Measurements from ENCODE around the gene OR1C1. TPM values are rescaled to one million over a fixed set of nuclear protein-coding genes. Genes with fewer than 3 reads are reported as not detected.
"Not testable (repeated sequence)": the region's sequence is repeated elsewhere in the genome, so short reads cannot be mapped to it uniquely, and the experiment has no call there.

OR1C1 gene
- total and polyA plus RNA-seq, 2 donors from 2014 or later, result not detected

DNA sequence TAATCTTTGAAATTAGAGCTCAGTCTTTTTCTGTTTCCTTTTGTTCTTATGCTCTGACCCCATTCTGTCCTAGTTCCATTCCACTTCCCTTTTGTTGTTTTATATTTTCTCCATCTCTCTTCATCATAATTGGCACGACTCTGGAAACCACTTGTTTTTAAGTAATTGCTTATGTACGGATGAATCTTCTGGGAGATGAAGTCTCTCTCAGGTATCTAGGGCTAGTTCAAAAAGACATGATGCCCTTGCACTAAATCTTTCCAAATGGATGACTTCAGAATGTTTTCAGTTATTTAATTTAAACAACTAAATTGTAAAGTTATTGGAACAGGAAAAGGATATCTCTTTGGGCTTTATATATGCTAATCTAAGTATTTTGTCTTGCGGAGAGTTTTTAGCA is 43.8 kb downstream of the OR1C1 start, which contains the start of gene OR6F1:
Gene OR6F1, minus strand, starts transcription at position 101 of the 400 bp plus-strand sequence. CDS start 3,891 bp downstream, outside the sequence.
- Histone ChIP-seq H3K9ac (ENCODE audit: low read length in 3 of 3) (no peak within 1 kb of the TSS), H3K27me3 (ENCODE audit: control insufficient read depth, insufficient read depth, low read length) (no peaks in the 10 kb centered on the region), H3K4me1 (ENCODE audit: control insufficient read depth in 2 of 3, insufficient read depth in 2 of 3, low read depth in 1 of 3, low read length in 3 of 3) (no peaks in the 10 kb centered on the region), H3K27ac (ENCODE audit: low read depth in 2 of 2, low read length in 2 of 2) (no peak within 1 kb of the TSS), H3K4me3 (ENCODE audit: low read length in 3 of 3) (no peak within 1 kb of the TSS), H3K36me3 (ENCODE audit: control insufficient read depth in 2 of 3, insufficient read depth in 3 of 3, low read length in 3 of 3) (no peaks in the 10 kb centered on the region), H3K9me3 (ENCODE audit: control insufficient read depth in 2 of 3, insufficient read depth in 1 of 3, low read length in 3 of 3) (peaks cover 0 to 7% (median 0%) of the 10 kb centered on the region in 3 donors)
- FAIRE-seq (no peak), DNase-seq (no peak)
- TF ChIP-seq, protein P1, sequence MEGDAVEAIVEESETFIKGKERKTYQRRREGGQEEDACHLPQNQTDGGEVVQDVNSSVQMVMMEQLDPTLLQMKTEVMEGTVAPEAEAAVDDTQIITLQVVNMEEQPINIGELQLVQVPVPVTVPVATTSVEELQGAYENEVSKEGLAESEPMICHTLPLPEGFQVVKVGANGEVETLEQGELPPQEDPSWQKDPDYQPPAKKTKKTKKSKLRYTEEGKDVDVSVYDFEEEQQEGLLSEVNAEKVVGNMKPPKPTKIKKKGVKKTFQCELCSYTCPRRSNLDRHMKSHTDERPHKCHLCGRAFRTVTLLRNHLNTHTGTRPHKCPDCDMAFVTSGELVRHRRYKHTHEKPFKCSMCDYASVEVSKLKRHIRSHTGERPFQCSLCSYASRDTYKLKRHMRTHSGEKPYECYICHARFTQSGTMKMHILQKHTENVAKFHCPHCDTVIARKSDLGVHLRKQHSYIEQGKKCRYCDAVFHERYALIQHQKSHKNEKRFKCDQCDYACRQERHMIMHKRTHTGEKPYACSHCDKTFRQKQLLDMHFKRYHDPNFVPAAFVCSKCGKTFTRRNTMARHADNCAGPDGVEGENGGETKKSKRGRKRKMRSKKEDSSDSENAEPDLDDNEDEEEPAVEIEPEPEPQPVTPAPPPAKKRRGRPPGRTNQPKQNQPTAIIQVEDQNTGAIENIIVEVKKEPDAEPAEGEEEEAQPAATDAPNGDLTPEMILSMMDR (IDR thresholded peaks at IDR 0.05; ENCODE audit: borderline replicate concordance, extremely low read depth, insufficient read depth), result no peak
- intact Hi-C loops (cut with DNase I), result no loop called here

- no peak for DNase-seq
- Histone ChIP-seq H3K27me3 (ENCODE audit: control insufficient read depth, insufficient read depth, low read length) (no peaks in the 10 kb centered on the region), H3K9me3 (ENCODE audit: control insufficient read depth in 2 of 3, insufficient read depth in 1 of 3, low read length in 3 of 3) (no peaks in the 10 kb centered on the region), H3K4me1 (ENCODE audit: control insufficient read depth in 2 of 3, insufficient read depth in 2 of 3, low read depth in 1 of 3, low read length in 3 of 3) (no peaks in the 10 kb centered on the region), H3K4me3 (ENCODE audit: low read length in 3 of 3) (no peak overlapping the region), H3K27ac (ENCODE audit: low read depth in 2 of 2, low read length in 2 of 2) (no peak overlapping the region), H3K9ac (ENCODE audit: low read length in 3 of 3) (no peak overlapping the region), H3K36me3 (ENCODE audit: control insufficient read depth in 2 of 3, insufficient read depth in 3 of 3, low read length in 3 of 3) (no peaks in the 10 kb centered on the region)
- FAIRE-seq, result no peak
- intact Hi-C loops (cut with DNase I), result no loop called here
- TF ChIP-seq, protein P1 (IDR thresholded peaks at IDR 0.05; ENCODE audit: borderline replicate concordance, extremely low read depth, insufficient read depth), result no peak
These were observed 46.6 kb downstream of the OR1C1 start for GRCh38 chr1:247713753-247714152.

DNA sequence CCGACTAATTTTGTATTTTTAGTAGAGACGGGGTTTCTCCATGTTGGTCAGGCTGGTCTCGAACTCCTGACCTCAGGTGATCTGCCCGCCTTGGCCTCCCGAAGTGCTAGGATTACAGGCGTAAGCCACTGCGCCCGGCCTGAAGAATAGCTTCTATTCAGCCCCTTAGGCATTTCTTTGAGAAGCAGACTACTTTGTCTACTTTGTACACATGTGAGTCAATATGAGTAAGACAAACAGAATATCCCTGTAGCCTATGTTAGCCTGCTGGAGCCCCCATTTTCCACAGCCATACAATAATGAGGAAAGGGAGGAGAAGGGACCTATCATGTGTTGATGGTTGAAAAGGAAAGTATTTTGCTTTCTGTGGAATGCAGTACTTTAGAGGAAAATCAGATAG is 49.7 kb downstream of the OR1C1 start:
- H3K36me3 ChIP-seq (ENCODE audit: control insufficient read depth in 2 of 3, insufficient read depth in 3 of 3, low read length in 3 of 3); H3K9ac ChIP-seq (ENCODE audit: low read length in 3 of 3); H3K27ac ChIP-seq (ENCODE audit: low read depth in 2 of 2, low read length in 2 of 2); FAIRE-seq; DNase-seq; intact Hi-C loops (cut with DNase I); H3K4me1 ChIP-seq (ENCODE audit: control insufficient read depth in 2 of 3, insufficient read depth in 2 of 3, low read depth in 1 of 3, low read length in 3 of 3); H3K9me3 ChIP-seq (ENCODE audit: control insufficient read depth in 2 of 3, insufficient read depth in 1 of 3, low read length in 3 of 3); H3K27me3 ChIP-seq (ENCODE audit: control insufficient read depth, insufficient read depth, low read length); H3K4me3 ChIP-seq (ENCODE audit: low read length in 3 of 3): not testable (repeated sequence)

Other genes with a start within 250 kb of the OR1C1 start
- gene OR2C3, start 224.1 kb downstream of the OR1C1 start, total RNA-seq, result 0.06 TPM
- not detected for gene OR2C3, start 224.1 kb downstream of the OR1C1 start, polyA plus RNA-seq (ENCODE audit: insufficient read depth, low read depth, low replicate concordance)
- gene GCSAML, start 211.4 kb downstream of the OR1C1 start, total RNA-seq, result 1.8 TPM
- not detected for gene GCSAML, start 211.4 kb downstream of the OR1C1 start, polyA plus RNA-seq (ENCODE audit: insufficient read depth, low read depth, low replicate concordance)
- not detected for gene OR2G2, start 172.2 kb downstream of the OR1C1 start, total RNA-seq
- gene OR2G2, start 172.2 kb downstream of the OR1C1 start, polyA plus RNA-seq (ENCODE audit: insufficient read depth, low read depth, low replicate concordance), result not detected
- not detected for gene OR2G3, start 155.0 kb downstream of the OR1C1 start, total RNA-seq
- not detected for gene OR2G3, start 155.0 kb downstream of the OR1C1 start, polyA plus RNA-seq (ENCODE audit: insufficient read depth, low read depth, low replicate concordance)
- gene OR13G1, start 80.8 kb downstream of the OR1C1 start, total RNA-seq, result not detected
- not detected for gene OR13G1, start 80.8 kb downstream of the OR1C1 start, polyA plus RNA-seq (ENCODE audit: insufficient read depth, low read depth, low replicate concordance)
- gene OR6F1, start 43.9 kb downstream of the OR1C1 start, total RNA-seq, result not detected
- gene OR6F1, start 43.9 kb downstream of the OR1C1 start, polyA plus RNA-seq (ENCODE audit: insufficient read depth, low read depth, low replicate concordance), result not detected
- not detected for gene OR14K1, start 21.9 kb downstream of the OR1C1 start, total RNA-seq
- gene OR14K1, start 21.9 kb downstream of the OR1C1 start, polyA plus RNA-seq (ENCODE audit: insufficient read depth, low read depth, low replicate concordance), result not detected
- not detected for gene OR14A2, start 12.4 kb downstream of the OR1C1 start, total RNA-seq
- gene OR14A2, start 12.4 kb downstream of the OR1C1 start, polyA plus RNA-seq (ENCODE audit: insufficient read depth, low read depth, low replicate concordance), result not detected
- not detected for gene OR14A16, start 63.6 kb upstream of the OR1C1 start, total RNA-seq
- not detected for gene OR14A16, start 63.6 kb upstream of the OR1C1 start, polyA plus RNA-seq (ENCODE audit: insufficient read depth, low read depth, low replicate concordance)
- not detected for gene OR11L1, start 81.3 kb upstream of the OR1C1 start, total RNA-seq
- not detected for gene OR11L1, start 81.3 kb upstream of the OR1C1 start, polyA plus RNA-seq (ENCODE audit: insufficient read depth, low read depth, low replicate concordance)
- gene TRIM58, start 96.6 kb upstream of the OR1C1 start, total RNA-seq, result 0.50 TPM
- gene TRIM58, start 96.6 kb upstream of the OR1C1 start, polyA plus RNA-seq (ENCODE audit: insufficient read depth, low read depth, low replicate concordance), result 0.11 TPM
- gene OR2W3, start 135.0 kb upstream of the OR1C1 start, total RNA-seq, result not detected
- not detected for gene OR2W3, start 135.0 kb upstream of the OR1C1 start, polyA plus RNA-seq (ENCODE audit: insufficient read depth, low read depth, low replicate concordance)
- not detected for gene OR2T8, start 159.7 kb upstream of the OR1C1 start, total RNA-seq
- gene OR2T8, start 159.7 kb upstream of the OR1C1 start, polyA plus RNA-seq (ENCODE audit: insufficient read depth, low read depth, low replicate concordance), result not detected
- gene OR2AJ1, start 164.3 kb upstream of the OR1C1 start, total RNA-seq, result not detected
- not detected for gene OR2AJ1, start 164.3 kb upstream of the OR1C1 start, polyA plus RNA-seq (ENCODE audit: insufficient read depth, low read depth, low replicate concordance)
- not detected for gene OR2L8, start 188.3 kb upstream of the OR1C1 start, total RNA-seq
- gene OR2L8, start 188.3 kb upstream of the OR1C1 start, polyA plus RNA-seq (ENCODE audit: insufficient read depth, low read depth, low replicate concordance), result not detected
- gene OR2AK2, start 204.7 kb upstream of the OR1C1 start, total RNA-seq, result not detected
- gene OR2AK2, start 204.7 kb upstream of the OR1C1 start, polyA plus RNA-seq (ENCODE audit: insufficient read depth, low read depth, low replicate concordance), result not detected

All from kidney (tissue), 14 donors.